ENCODE results near the gene SCAMP3. TPM values are rescaled to one million over a fixed set of nuclear protein-coding genes. Genes with fewer than 3 reads are reported as not detected.
"Not testable (repeated sequence)": the region's sequence is repeated elsewhere in the genome, so short reads cannot be mapped to it uniquely, and the experiment has no call there.

Gene SCAMP3
- total RNA-seq, 1 donor from 2014 or later: 23.7 TPM

DNA sequence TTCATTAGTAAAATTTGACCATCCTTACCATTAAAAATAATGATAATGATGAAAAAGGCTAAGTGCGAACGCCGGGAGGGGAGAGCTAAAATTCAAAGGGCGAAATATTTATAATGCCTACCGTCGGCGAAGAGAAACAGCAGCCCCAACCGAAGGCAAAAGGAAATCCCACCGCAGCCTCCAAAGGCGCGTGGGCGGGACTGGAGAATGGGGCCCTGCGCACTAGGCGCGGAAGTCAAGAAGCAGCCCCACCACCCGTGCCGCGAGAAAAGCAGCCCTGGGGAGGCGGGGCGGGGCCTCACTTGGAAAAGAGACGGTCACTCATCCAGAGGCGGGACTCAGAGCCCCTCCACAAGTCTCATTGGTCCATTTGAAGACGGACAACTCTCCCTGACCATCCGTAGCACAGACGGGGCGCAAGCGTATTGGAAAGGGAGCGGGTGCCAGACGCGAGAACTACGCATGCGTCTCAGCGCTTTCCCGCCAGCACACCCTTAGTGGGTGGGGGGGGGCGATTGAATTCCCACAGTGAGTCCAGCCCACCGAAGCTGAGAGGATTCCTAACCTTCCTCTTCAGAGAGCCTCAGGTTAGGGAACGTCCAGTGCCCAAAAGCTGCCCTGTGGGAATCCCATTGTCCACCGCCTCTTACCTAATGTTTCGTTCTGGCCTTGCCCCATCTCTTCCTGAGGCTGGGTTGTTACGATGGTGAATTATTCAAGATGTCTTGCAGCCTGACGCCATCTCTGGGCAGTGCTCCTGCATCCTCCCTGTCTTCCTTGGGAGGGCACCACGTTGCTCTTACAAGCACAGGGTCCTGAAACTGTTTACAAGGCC lies 34.7 kb downstream of the SCAMP3 start:
- DNase-seq: peak; percentile 99

DNA sequence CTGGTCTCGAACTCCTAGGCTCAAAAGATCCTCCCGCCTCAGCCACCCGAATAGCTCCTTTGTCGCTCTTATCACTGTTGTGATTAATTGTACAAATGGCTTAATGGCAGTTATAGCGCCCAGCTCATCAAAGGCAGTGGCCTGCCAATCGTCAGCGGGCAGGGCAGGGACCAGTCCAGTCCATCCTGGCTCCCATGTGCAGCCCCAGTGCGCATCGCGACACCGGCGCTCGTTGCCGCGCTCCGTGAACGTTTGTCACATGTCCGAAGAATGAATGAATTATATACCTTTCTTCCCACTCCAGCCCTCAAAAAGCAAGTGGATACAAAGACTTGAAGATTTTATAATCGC lies 35.3 kb downstream of the SCAMP3 start:
- peak; percentile 71 for DNase-seq

DNA sequence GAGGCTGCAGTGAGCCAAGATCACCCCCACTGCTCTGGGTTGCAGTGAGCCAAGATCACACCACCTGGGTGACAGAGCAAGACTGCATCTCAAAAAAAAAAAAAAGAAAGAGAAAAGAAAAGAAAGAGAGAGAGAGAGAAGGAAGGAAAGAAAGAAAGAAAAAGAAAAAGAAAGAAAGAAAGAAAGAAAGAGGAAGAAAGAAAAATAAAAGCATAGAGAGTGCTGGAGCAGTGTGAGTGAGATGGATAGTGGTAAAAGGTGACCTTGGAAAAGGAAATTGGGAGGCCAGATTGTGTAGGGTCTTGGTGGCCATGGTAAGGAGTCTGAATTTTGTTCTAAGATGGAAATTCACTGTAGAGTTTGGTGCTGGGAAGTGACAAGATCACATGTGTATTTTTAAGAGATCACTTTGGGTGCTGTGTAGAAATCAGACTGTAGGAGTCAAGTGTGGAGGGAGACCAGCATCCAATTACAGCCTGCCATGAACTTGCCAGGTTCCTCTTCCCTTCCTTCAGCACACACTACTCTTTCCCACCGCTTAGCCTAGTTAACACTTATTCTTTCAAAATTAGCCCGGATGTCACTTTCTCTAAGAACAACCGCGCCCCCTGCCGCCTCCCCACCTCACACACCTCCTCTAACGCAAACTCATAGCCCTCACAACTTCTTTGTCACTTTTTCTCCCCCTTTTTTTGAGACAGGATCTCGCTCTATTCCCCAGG lies 35.8 kb downstream of the SCAMP3 start:
- peak; percentile 71 for DNase-seq

DNA sequence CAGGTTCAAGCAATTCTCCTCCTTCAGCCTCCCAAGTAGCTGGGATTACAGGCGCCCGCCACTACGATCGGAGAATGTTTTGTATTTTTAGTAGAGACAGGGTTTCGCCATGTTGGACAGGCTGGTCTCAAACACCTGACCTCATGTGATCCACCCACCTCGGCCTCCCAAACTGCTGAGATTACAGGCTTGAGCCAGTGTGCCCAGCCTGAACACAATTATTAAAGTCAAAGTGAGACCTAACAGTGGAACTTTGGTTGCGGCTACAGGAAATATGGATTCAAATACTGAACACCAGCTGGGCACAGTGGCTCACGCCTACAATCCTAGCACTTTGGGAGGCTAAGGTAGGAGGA lies 36.8 kb downstream of the SCAMP3 start:
- DNase-seq: not testable (repeated sequence)

DNA sequence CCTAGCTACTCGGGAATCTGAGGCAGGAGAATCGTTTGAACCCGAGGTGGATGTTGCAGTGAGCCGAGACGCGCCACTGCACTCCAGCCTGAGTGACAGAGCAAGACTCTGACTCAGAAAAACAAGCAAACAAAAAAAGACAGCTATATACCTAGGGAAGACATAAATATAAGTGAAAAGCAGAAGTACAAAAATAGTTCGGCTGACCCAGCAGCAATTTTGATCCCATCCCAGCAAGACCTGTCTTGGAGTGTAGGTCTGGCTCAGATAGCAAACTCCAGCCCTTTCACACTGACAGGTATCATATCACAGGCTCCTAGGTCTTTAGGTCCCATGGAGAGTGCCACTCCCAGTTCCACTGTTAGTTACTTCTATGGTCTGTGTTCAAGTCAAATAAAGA lies 39.1 kb downstream of the SCAMP3 start:
- no peak for DNase-seq

DNA sequence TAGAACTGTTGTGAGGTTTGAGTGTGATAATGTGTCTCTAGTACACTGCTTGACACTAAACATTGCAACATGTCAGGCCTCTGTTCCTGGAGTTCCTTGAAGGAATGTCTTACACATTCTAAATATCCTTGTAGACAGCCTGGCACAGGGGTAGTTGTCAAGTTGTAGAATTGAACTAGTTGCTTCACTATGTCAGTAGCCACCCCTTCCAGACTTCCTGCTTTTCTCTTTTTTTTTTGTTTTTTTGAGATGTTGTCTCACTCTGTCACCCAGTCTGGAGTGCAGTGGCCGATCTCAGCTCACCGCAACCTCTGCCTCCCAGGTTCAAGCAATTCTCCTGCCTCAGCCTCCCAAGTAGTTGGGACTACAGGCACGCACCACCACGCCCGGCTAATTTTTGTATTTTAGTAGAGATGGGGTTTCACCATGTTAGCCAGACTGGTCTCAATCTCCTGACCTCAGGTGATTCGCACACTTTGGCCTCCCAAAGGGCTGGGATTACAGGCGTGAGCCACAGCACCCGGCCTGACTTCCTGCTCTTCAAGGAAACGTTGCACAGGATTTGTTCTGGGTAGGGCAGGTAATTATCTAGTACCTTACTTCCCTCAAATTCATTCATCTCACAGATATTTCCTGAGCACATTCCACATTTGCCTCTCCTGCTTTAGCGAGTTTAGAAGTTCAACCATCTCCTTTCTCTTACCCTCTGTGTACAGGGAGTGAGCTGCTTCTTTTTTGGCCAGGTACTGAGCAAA lies 41.8 kb downstream of the SCAMP3 start:
- DNase-seq: not testable (repeated sequence)

DNA sequence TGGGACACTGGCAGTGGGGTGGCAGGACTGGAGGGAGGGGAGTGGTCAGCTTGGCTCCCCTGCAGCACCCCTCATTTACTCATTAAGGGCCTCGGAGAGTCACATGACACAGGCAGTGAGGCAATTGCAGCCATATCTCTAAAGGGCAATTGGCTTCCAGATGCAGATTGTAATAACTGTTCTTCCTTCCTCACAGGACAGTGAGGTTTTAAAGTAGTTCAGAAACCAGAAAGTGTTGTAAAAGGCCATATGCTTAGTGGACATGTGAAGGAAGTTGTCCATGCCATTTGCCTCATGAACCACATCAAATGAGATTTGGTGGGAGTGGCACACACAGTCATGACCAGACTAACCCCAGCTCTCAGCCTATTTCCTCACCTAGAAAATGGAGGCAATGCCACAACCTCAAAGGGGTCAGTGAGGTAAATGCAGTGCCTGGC lies 42.5 kb downstream of the SCAMP3 start:
- no peak for DNase-seq

DNA sequence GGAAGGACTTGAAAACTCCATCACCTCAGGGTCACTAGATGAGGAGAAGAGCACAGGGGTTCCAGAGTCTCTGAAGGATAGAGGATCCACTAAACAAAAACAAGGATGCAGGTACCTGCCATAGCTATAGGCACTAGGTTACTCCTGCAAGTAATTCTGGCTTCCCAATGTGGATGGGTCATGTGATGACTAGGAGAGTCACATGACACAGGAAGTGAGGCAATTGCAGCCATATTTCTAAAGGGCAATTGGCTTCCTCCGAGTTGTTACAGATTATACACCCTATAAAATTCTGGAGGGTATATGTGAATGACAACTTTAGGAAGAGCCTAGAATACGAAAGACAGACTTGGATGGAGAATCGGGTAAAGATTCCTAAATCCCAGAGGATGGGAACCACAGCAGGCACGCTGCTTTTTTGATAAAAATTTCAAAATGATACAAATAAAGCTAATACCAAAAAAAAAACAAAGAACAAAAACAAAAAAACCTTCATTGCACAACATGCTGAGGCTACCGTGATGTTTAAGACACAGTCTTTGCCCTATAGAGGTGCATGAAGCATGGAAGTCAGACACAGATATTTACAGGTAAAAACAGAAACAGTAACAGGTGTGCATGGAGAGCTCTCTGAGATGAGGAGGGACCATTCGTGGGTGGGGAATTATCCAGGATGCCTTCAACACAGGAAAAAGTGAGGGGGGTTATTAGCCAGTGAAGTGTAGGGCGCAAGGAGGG lies 43.1 kb downstream of the SCAMP3 start:
- peak; percentile 66 for DNase-seq

DNA sequence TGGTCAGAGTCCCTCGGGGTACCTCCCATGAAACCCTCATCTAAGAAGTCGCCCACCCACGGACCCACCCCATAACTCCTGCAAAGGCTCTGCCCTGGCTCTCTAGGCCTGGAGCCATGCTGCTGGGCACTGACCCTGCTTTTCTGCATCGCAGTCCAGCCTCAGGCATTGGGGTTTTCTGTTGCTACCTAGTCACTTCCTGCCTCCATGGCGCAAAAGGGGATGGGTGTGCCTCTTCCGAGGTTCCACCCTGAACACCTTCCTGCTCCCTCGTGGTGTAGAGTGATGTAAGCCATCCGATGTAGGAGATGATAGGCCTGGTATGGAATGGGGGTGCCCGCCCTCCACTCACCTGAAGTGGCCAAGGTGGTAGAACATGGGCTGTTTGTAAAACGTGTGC lies 47.5 kb downstream of the SCAMP3 start:
- DNase-seq: not testable (repeated sequence)

DNA sequence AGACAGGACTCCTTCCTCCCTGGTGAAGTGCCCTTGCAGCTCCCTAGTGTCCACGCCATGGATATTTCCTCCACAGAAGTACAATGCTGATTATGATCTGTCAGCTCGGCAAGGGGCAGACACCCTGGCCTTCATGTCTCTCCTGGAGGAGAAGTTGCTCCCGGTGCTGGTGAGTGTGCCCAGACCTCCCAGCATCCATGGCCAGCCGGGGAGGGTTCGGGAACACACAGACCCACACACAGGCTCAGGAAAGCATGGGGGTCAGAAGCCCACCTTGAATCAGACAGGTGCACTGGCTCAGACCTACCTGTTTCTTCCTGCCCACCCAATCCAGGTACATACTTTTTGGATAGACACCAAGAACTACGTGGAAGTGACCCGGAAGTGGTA lies 50.1 kb downstream of the SCAMP3 start:
- DNase-seq: not testable (repeated sequence)

DNA sequence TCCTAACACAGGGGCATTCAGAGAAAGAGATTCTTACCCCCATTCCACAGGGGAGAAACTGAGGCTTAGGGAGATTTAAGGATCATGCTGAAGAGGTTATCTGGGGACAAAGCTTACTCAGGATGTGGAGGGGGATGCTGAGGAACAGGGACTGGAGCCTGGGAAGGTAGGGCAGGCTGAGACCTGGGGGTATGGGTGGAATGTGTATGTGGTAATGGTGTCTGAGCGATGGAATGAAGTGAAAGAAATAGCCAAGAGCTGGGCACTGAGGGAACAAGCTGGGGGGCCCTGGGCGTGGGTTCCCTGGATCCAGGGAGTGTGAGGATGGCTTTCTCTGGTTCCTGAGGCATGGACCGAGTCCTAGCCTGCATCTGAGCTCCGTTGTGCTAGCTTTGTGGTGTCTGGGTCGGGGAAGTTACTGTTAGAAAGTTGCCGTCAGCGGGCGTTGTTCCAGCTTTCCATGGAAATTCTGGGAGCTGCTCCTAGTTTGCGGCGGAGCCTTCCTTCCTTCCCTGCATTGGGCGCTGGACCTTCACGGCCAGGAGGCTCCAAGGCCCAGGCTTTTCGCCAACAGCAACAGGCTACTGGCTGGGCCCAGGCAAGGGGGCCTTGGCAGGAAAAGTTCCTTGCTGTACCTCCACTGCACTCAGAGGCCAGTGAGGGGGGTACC lies 50.6 kb downstream of the SCAMP3 start:
- not testable (repeated sequence) for DNase-seq

DNA sequence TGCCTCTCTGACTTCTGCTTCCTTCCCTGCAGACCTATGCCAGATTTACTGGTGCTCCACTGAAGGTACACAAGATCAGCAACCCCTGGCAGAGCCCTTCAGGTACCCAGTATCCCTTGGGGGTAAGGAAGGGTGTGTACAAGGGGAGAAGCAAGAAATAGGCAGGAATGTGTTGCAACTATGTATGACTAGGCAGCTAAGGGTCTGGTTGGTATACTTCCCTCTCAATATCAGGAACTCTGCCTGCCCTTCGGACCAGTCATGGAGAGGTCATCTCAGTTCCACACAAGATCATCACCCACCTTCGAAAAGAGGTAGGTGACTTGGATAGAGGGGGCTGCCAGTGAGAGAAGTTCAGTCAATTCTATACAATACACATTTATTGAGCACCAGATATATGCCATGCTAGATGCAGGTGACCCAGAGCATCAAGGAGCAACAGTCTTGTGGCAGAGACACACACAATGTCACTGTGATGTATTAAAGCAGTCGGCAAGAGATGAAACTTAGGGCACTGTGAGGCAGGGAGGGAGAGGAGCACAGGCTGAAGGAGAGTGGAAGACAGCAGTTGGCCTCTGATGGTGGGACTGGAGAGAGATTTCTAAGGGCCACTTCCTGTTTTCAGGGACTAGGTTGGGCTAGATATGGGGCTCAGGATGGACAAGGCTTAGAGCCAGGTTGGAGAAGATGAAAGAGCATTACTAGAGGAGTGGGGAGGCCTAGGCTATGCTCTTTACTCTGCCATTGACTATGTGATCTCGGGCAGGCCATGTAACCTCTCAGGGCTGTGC lies 51.7 kb downstream of the SCAMP3 start:
- DNase-seq: no peak

DNA sequence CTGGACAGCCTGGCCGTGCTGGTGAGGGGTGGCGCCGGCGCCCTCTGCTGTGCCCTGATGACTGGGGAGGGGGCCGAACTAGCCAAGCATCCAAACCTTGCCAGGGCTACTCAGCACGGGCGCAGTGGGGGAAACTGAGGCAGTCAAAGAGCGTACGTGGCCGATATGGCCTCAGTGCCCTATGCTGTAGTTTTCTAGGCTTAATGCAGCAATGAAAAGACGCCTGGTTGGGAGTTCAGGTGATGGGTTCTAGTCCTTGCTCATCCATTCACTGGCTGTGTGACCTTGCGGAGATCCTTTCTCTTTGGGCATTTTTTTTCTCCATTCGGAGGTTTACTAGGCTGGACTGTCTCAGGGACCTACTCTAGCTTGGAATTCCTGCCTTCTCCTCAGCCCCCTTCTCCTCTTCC lies 52.8 kb downstream of the SCAMP3 start:
- no peak for DNase-seq

DNA sequence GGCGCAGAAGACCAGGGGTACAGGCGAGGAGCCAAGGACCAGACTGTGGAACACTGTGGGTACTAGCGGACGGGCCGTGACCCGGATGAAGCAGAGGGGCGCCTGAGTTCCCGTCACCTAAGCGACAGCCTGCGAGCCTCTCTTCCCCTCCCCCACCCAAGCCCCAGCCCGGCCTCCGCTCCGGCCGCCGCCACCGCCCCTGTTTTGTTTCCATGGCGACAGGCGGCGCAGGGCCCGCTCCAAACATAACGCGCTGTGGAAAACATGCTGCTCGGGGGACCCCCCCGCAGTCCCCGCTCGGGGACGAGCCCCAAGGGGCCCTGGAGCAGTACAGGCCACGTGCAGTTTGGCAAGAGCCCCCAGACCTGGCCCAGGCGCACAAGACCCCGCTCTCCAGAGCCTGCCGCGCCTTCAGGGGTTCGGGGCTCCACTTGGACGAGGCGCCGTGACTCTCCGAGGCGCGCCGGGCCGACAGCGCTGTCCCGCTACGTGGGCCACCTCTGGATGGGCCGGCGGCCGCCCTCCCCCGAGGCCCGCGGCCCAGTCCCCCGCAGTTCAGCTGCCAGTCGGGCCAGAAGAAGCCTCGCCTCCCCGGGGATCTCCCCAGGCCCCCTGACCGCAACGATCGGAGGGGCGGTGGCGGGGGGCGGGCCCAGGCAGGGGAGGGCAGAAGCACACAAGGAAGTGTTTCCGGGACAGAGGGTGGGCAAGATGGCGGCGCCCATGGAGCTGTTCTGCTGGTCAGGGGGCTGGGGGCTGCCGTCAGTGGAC lies 53.4 kb downstream of the SCAMP3 start, which contains the start of gene MTX1:
MTX1 (plus strand) TSS at position 155 of the 771 bp plus-strand sequence; CDS start at position 265, 110 bp downstream.
- DNase-seq: peak; percentile 90

DNA sequence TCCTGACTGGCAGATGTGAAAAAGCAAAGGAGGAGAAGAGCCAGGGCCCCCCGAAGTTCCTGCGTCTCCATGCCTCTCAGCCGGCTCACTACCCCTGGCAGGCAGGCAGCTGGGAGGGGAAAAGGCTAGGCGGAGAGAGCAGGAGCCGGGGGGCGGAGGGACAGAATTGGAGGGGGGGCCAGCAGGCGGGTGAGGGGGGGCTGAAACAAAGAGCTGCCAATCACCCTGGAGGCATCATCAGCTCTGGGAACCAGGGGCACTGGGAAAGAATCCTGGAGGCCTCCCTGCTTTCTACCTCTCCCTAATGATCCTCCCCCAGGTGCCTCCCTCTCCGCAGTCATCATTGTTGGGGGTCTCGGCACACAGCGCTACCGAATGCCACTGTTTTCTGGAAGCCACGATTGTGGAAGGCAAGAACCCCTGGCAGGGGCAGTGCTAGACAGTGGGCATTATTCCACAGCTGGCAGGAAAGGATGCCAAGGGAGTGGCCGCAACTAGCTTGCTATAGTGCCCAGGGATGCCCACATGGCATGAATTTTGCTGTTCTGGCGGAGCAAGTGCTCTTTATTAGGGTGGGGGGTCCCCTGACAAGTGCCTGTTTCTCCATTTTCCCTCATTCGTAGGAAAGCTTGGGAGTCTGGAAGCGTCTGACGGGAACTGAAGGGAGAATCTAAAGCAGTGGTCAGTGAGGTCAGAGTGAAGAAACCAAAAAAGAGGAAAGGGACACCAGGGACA lies 54.2 kb downstream of the SCAMP3 start, which contains the start of gene THBS3:
THBS3 (minus strand) TSS at position 92 of the 735 bp plus-strand sequence; CDS start at position 71, 21 bp downstream.
- peak; percentile 70 for DNase-seq

DNA sequence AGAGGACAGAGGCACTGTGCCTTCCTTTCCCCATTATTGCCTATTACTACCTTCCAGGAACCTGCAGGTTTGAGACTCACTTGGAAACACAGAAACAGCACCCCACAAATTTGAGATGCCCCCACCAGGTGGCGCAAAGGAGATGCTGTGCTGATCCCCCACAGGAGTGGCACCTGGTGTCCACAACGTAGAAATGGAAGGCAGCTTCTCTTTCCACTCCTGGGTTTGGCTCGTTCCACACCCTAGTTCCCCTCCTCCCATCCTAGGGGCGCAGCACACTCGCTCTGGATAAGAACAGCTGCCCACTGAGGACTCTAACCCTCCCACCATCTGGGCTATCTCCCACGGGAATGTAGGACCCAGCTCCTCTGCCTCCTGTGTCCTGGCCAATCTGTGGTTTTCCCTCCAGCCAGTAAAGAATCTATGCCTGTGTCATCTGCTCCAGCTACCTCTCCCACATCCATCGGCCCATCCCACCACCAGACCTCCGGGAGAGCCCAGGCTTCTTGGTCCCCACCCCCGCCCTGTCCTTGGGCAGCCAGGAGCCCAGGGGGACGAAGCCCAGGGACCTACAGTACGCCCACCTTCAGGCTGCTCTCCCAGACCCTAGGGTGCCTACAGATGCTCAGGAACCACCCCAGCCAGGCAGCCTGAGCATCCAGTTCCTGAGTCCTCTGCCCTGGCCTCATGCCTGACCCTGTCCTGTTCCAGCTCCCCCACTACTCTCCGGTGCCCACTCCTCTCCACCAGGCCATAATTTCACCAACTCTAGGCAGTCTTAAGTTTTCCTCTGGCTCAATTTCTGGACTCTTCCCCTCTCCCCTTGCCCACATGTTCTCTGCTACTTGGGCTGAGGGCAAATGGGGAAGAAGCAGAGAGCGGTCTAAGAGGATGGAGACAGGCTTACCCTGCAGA lies 55.0 kb downstream of the SCAMP3 start:
- peak; percentile 37 for DNase-seq

Measured in skin of body (tissue), 2 donors.